SW480 (cell line): ENCODE results near the gene MRI1.
"Not testable (repeated sequence)": the region's sequence is repeated elsewhere in the genome, so short reads cannot be mapped to it uniquely, and the experiment has no call there.

Experiments
- DNase-seq: peaks from one replicate; pipeline ENCODE4 v3.0.0-alpha.2; 2016; ENCODE audit warnings: low spot score

The MRI1 gene

GRCh38 chr19:13761423-13761822 lies 2.9 kb upstream of the MRI1 start:
- no peak for DNase-seq

GRCh38 chr19:13762635-13763235 lies 1.6 kb upstream of the MRI1 start:
- DNase-seq, result no peak

- no peak for DNase-seq
Observed at GRCh38 chr19:13763265-13763664, 1.1 kb upstream of the MRI1 start.

GRCh38 chr19:13764821-13765394 lies 586 bp downstream of the MRI1 start:
- DNase-seq, result no peak

GRCh38 chr19:13765395-13766094 lies 1.2 kb downstream of the MRI1 start:
- DNase-seq, result no peak

- DNase-seq, result no peak
Observed at GRCh38 chr19:13766095-13766481, 1.8 kb downstream of the MRI1 start.

GRCh38 chr19:13768510-13768909 lies 4.2 kb downstream of the MRI1 start:
- DNase-seq, result no peak

- DNase-seq, result no peak
Observed at GRCh38 chr19:13770013-13770635, 5.8 kb downstream of the MRI1 start.

GRCh38 chr19:13774217-13775191 lies 10.2 kb downstream of the MRI1 start, which contains the start of gene C19orf53:
TSS of gene C19orf53 (plus strand) at chr19:13774456. CDS start at chr19:13774478, 22 bp downstream.
- peak; percentile 93 for DNase-seq

- no peak for DNase-seq
Observed at GRCh38 chr19:13778398-13778797, 14.1 kb downstream of the MRI1 start.

- no peak for DNase-seq
Observed at GRCh38 chr19:13778847-13779246, 14.5 kb downstream of the MRI1 start.

- not testable (repeated sequence) for DNase-seq
Observed at GRCh38 chr19:13779794-13780193, 15.5 kb downstream of the MRI1 start.

GRCh38 chr19:13781547-13781946 lies 17.2 kb downstream of the MRI1 start:
- no peak for DNase-seq

- no peak for DNase-seq
Observed at GRCh38 chr19:13782537-13782936, 18.2 kb downstream of the MRI1 start.

GRCh38 chr19:13783565-13784500 lies 19.5 kb downstream of the MRI1 start:
- no peak for DNase-seq

- no peak for DNase-seq
Observed at GRCh38 chr19:13784731-13785452, 20.6 kb downstream of the MRI1 start.

- DNase-seq, result no peak
Observed at GRCh38 chr19:13788991-13789390, 24.7 kb downstream of the MRI1 start.

GRCh38 chr19:13790354-13790753 lies 26.0 kb downstream of the MRI1 start:
- DNase-seq, result no peak

- DNase-seq, result not testable (repeated sequence)
Observed at GRCh38 chr19:13793317-13793716, 29.0 kb downstream of the MRI1 start.

- DNase-seq, result no peak
Observed at GRCh38 chr19:13794398-13794756, 30.1 kb downstream of the MRI1 start.
